Measurements from ENCODE around the gene MED9. TPM values are rescaled to one million over a fixed set of nuclear protein-coding genes. Genes with fewer than 3 reads are reported as not detected.

MED9 gene
- total and polyA plus RNA-seq, 2 donors: 14.3 TPM

DNA sequence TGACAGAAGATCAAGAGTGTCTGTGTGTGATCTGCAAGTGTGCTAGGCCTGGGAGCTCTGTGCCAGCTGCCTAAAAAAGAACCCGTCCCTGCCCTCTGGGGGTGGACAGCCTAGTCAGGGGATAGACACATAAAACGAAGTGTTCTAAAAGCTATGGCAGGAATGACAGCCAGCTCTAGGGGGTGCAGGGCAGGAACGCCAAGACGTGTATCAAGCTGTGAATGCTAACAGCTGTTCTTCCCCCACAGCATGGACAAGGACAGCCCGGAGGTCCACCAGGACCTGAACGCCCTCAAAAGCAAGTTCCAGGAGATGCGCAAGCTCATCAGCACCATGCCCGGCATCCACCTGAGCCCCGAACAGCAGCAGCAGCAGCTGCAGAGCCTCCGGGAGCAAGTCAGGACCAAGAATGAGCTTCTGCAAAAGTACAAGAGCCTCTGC, 14.3 kb downstream of the MED9 start:
- H3K27ac ChIP-seq (ENCODE audit: low read depth in 1 of 2, low read length in 1 of 2): no peak overlapping the region
- WGBS: 92% methylated on average over 10 of the region's 10 CpGs
- DNase-seq (ENCODE audit: low read depth in 6 of 9, low spot score in 9 of 9): no peak
- H3K9me3 ChIP-seq (ENCODE audit: control insufficient read depth in 2 of 2, insufficient read depth in 1 of 2, low read length in 1 of 2): peaks cover 0 to 7% of the 10 kb centered on the region in 2 donors
- peaks cover 16 to 20% of the 10 kb centered on the region in 2 donors for H3K27me3 ChIP-seq (ENCODE audit: control insufficient read depth in 2 of 2, insufficient read depth in 1 of 2, low read length in 1 of 2)
- H3K36me3 ChIP-seq (ENCODE audit: control insufficient read depth in 2 of 2, insufficient read depth in 2 of 2, low read length in 1 of 2): peaks cover 31 to 54% of the 10 kb centered on the region in 2 donors
- H3K4me1 ChIP-seq (ENCODE audit: control insufficient read depth in 2 of 2, insufficient read depth in 2 of 2, low read length in 2 of 2): peaks cover 12 to 47% of the 10 kb centered on the region in 2 donors
- H3K4me3 ChIP-seq (ENCODE audit: low read length in 2 of 2): no peak overlapping the region

DNA sequence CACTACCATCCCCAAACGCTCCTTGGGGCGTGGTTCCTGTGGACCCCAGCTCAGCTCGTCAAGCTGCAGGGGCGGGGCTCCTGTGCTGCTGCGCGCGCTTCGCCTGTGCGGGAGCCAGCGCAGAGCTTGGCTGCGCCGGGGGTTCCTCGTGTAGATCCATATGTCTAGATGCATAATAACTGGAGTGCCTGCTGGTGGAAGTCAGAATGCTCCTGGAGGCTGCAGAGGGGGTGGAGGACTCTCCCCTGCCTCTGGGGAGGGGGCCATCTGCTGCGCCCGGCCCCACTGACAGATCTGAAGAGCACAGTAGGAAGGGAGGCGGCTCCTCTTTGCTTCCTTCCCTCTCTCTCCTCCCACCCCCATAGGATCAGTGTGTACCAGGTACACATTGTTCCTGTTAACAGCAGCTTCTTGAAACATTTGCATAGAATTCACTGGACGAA, 14.8 kb downstream of the MED9 start:
- peaks cover 31 to 54% of the 10 kb centered on the region in 2 donors for H3K36me3 ChIP-seq (ENCODE audit: control insufficient read depth in 2 of 2, insufficient read depth in 2 of 2, low read length in 1 of 2)
- peaks cover 17 to 23% of the 10 kb centered on the region in 2 donors for H3K27me3 ChIP-seq (ENCODE audit: control insufficient read depth in 2 of 2, insufficient read depth in 1 of 2, low read length in 1 of 2)
- DNase-seq (ENCODE audit: low read depth in 6 of 9, low spot score in 9 of 9): no peak
- no peak overlapping the region for H3K27ac ChIP-seq (ENCODE audit: low read depth in 1 of 2, low read length in 1 of 2)
- 98% methylated on average over 17 of the region's 17 CpGs for WGBS
- H3K4me1 ChIP-seq (ENCODE audit: control insufficient read depth in 2 of 2, insufficient read depth in 2 of 2, low read length in 2 of 2): peaks cover 12 to 47% of the 10 kb centered on the region in 2 donors
- no peak overlapping the region for H3K4me3 ChIP-seq (ENCODE audit: low read length in 2 of 2)
- peaks cover 0 to 4% of the 10 kb centered on the region in 2 donors for H3K9me3 ChIP-seq (ENCODE audit: control insufficient read depth in 2 of 2, insufficient read depth in 1 of 2, low read length in 1 of 2)

DNA sequence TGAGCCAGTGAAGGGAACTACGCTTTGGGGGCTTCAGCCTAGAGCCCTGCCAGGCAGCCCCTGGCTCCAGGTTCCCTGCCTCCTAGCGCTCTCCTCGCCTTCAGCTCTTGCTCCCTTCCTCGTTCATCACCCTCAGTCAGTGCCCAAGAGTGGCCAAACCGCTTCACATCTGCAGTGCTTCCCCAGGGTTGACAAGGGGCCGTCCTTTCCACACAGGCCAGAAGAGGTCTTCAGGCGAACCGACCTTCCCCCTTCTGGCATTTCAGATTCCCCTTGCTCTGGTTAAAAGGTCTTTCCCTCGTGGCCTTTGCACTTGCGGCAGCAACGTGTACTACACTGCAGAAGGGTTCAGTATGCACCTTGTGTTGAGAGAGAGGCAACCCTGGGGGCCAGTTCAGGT, 15.3 kb downstream of the MED9 start:
- peaks cover 31 to 52% of the 10 kb centered on the region in 2 donors for H3K36me3 ChIP-seq (ENCODE audit: control insufficient read depth in 2 of 2, insufficient read depth in 2 of 2, low read length in 1 of 2)

GRCh38 chr17:17492571-17492970, 15.8 kb downstream of the MED9 start:
- Histone ChIP-seq H3K36me3 (ENCODE audit: control insufficient read depth in 2 of 2, insufficient read depth in 2 of 2, low read length in 1 of 2) (peaks cover 28 to 51% of the 10 kb centered on the region in 2 donors), H3K27me3 (ENCODE audit: control insufficient read depth in 2 of 2, insufficient read depth in 1 of 2, low read length in 1 of 2) (peaks cover 17 to 27% of the 10 kb centered on the region in 2 donors), H3K9me3 (ENCODE audit: control insufficient read depth in 2 of 2, insufficient read depth in 1 of 2, low read length in 1 of 2) (peaks cover 0 to 2% of the 10 kb centered on the region in 2 donors), H3K4me1 (ENCODE audit: control insufficient read depth in 2 of 2, insufficient read depth in 2 of 2, low read length in 2 of 2) (peaks cover 12 to 49% of the 10 kb centered on the region in 2 donors), H3K27ac (ENCODE audit: low read depth in 1 of 2, low read length in 1 of 2) (no peak overlapping the region), H3K4me3 (ENCODE audit: low read length in 2 of 2) (no peak overlapping the region)
- 98% methylated on average over 9 of the region's 9 CpGs for WGBS
- DNase-seq (ENCODE audit: low read depth in 6 of 9, low spot score in 9 of 9): no peak

More for the DNA sequence above, 15.3 kb downstream of the MED9 start:
- 97% methylated on average over 11 of the region's 11 CpGs for WGBS
- Histone ChIP-seq H3K9me3 (ENCODE audit: control insufficient read depth in 2 of 2, insufficient read depth in 1 of 2, low read length in 1 of 2) (peaks cover 0 to 2% of the 10 kb centered on the region in 2 donors), H3K4me1 (ENCODE audit: control insufficient read depth in 2 of 2, insufficient read depth in 2 of 2, low read length in 2 of 2) (peaks cover 12 to 49% of the 10 kb centered on the region in 2 donors), H3K27ac (ENCODE audit: low read depth in 1 of 2, low read length in 1 of 2) (no peak overlapping the region), H3K27me3 (ENCODE audit: control insufficient read depth in 2 of 2, insufficient read depth in 1 of 2, low read length in 1 of 2) (peaks cover 17 to 25% of the 10 kb centered on the region in 2 donors), H3K4me3 (ENCODE audit: low read length in 2 of 2) (no peak overlapping the region)
- no peak for DNase-seq (ENCODE audit: low read depth in 6 of 9, low spot score in 9 of 9)

- H3K27ac ChIP-seq (ENCODE audit: low read depth in 1 of 2, low read length in 1 of 2): peak overlapping the region in 1 of 2 donors; percentile 64
- peaks cover 28 to 42% of the 10 kb centered on the region in 2 donors for H3K36me3 ChIP-seq (ENCODE audit: control insufficient read depth in 2 of 2, insufficient read depth in 2 of 2, low read length in 1 of 2)
- H3K9me3 ChIP-seq (ENCODE audit: control insufficient read depth in 2 of 2, insufficient read depth in 1 of 2, low read length in 1 of 2): peaks cover 0 to 2% of the 10 kb centered on the region in 2 donors
- peaks cover 10 to 42% of the 10 kb centered on the region in 2 donors for H3K4me1 ChIP-seq (ENCODE audit: control insufficient read depth in 2 of 2, insufficient read depth in 2 of 2, low read length in 2 of 2)
- 89% methylated on average over 15 of the region's 15 CpGs for WGBS
- peaks cover 17 to 27% of the 10 kb centered on the region in 2 donors for H3K27me3 ChIP-seq (ENCODE audit: control insufficient read depth in 2 of 2, insufficient read depth in 1 of 2, low read length in 1 of 2)
- peak in 3 of 9 donors; percentile 24 to 41 (median 36) for DNase-seq (ENCODE audit: low read depth in 6 of 9, low spot score in 9 of 9)
- H3K4me3 ChIP-seq (ENCODE audit: low read length in 2 of 2): peak overlapping the region in 1 of 2 donors; percentile 73
Observed at GRCh38 chr17:17493249-17493985, 16.6 kb downstream of the MED9 start.

DNA sequence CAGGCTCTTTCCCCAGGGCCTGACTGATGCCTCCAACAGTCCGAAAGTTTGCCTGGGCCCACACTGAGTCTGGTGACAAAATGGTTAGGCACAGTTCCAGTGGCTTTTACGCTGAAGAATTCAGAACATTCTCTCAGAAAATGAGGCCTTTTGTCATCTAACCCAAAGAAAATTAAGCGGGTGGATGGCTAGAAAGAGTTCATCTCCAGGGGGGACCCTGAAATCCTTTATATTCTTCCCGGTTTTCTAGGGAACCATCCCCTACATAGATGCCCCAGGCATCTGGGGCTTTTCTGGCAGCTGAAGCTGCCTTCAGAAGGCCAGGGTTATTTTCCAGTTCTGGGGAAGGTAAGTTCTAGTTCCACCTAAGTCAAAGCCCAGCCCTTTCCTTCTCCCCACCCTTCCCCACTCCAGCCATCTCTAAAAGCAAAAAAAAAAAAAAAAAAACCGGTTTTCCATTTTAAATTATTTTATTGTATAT, 17.2 kb downstream of the MED9 start:
- Histone ChIP-seq H3K27ac (ENCODE audit: low read depth in 1 of 2, low read length in 1 of 2) (peak overlapping the region in 1 of 2 donors; percentile 64), H3K36me3 (ENCODE audit: control insufficient read depth in 2 of 2, insufficient read depth in 2 of 2, low read length in 1 of 2) (peaks cover 28 to 38% of the 10 kb centered on the region in 2 donors), H3K27me3 (ENCODE audit: control insufficient read depth in 2 of 2, insufficient read depth in 1 of 2, low read length in 1 of 2) (peaks cover 17 to 27% of the 10 kb centered on the region in 2 donors), H3K4me1 (ENCODE audit: control insufficient read depth in 2 of 2, insufficient read depth in 2 of 2, low read length in 2 of 2) (peaks cover 10 to 40% of the 10 kb centered on the region in 2 donors), H3K9me3 (ENCODE audit: control insufficient read depth in 2 of 2, insufficient read depth in 1 of 2, low read length in 1 of 2) (peaks cover 0 to 2% of the 10 kb centered on the region in 2 donors), H3K4me3 (ENCODE audit: low read length in 2 of 2) (peak overlapping the region; percentile 73 to 75)
- no peak for DNase-seq (ENCODE audit: low read depth in 6 of 9, low spot score in 9 of 9)
- 93% methylated on average over 5 of the region's 5 CpGs for WGBS

DNA sequence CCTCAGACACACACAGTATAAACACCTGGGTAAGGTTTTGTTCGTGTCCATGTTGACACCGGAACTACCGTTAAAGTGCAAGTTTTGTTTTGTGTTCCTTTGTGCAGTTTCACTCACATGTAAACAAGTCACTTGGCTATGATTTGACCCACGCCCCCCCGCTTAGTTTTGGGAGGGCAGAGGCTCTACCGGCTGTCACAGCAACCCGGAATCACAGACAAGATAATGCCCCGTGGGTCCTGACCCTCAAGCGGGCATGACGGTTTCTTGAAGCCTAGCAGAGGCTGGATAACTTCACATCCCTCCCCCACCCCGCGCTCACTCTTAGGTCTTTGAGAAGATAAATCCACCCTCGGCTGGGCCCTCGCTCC, 17.7 kb downstream of the MED9 start:
- peak overlapping the region; percentile 73 to 75 for H3K4me3 ChIP-seq (ENCODE audit: low read length in 2 of 2)
- peak in 1 of 9 donors; percentile 44 for DNase-seq (ENCODE audit: low read depth in 6 of 9, low spot score in 9 of 9)
- H3K27me3 ChIP-seq (ENCODE audit: control insufficient read depth in 2 of 2, insufficient read depth in 1 of 2, low read length in 1 of 2): peaks cover 17 to 27% of the 10 kb centered on the region in 2 donors
- H3K27ac ChIP-seq (ENCODE audit: low read depth in 1 of 2, low read length in 1 of 2): peak overlapping the region in 1 of 2 donors; percentile 20
- WGBS: 83% methylated on average over 14 of the region's 14 CpGs
- peaks cover 28 to 37% of the 10 kb centered on the region in 2 donors for H3K36me3 ChIP-seq (ENCODE audit: control insufficient read depth in 2 of 2, insufficient read depth in 2 of 2, low read length in 1 of 2)
- peaks cover 10 to 39% of the 10 kb centered on the region in 2 donors for H3K4me1 ChIP-seq (ENCODE audit: control insufficient read depth in 2 of 2, insufficient read depth in 2 of 2, low read length in 2 of 2)
- peaks cover 0 to 2% of the 10 kb centered on the region in 2 donors for H3K9me3 ChIP-seq (ENCODE audit: control insufficient read depth in 2 of 2, insufficient read depth in 1 of 2, low read length in 1 of 2)

DNA sequence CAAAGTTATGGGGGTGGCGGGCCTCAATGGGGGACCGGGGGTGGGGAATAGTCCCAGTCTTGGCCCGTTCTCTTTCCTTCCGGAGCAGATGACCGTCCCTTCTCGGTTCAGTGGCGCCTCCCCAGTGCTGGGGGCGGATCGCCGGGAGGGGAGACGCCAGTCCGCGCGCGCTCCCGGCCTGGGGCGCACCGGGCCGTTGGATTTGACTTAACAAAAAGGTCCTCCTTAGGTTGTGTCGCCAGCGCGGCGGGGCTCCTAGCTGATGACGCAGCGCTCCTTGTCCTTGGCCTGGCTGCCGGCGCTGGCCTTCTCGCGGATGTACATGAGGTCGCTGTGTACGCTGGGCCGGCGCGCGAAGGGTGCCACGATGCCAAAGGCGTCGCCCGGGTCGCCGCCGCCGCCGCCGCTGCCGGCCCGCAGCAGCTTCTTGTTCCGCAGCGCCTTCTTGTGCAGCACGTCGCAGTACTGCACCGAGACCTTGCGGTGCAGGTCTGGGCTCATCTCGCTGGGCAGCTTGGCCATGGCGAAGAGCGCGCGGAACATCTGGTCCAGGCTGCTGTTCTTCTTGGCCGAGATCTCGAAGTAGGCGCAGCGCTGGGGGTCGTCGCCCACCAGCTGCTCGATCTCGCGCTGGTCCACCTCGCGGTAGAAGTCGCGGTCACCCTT, 18.2 kb downstream of the MED9 start:
- WGBS: 7% methylated on average over 71 of the region's 71 CpGs
- Histone ChIP-seq H3K4me3 (ENCODE audit: low read length in 2 of 2) (peak overlapping the region; percentile 73 to 75), H3K27me3 (ENCODE audit: control insufficient read depth in 2 of 2, insufficient read depth in 1 of 2, low read length in 1 of 2) (peaks cover 17 to 27% of the 10 kb centered on the region in 2 donors), H3K9me3 (ENCODE audit: control insufficient read depth in 2 of 2, insufficient read depth in 1 of 2, low read length in 1 of 2) (peaks cover 0 to 2% of the 10 kb centered on the region in 2 donors), H3K4me1 (ENCODE audit: control insufficient read depth in 2 of 2, insufficient read depth in 2 of 2, low read length in 2 of 2) (peaks cover 10 to 39% of the 10 kb centered on the region in 2 donors), H3K36me3 (ENCODE audit: control insufficient read depth in 2 of 2, insufficient read depth in 2 of 2, low read length in 1 of 2) (peaks cover 28 to 33% of the 10 kb centered on the region in 2 donors), H3K27ac (ENCODE audit: low read depth in 1 of 2, low read length in 1 of 2) (peak overlapping the region in 1 of 2 donors; percentile 50)
- DNase-seq (ENCODE audit: low read depth in 6 of 9, low spot score in 9 of 9): peak in 4 of 9 donors; percentile 21 to 60 (median 34)
